ENCODE results near the gene TAAR9.
A peak's percentile ranks its signal among the peaks of the same experiment; 100 is the strongest.

Gene TAAR9

DNA sequence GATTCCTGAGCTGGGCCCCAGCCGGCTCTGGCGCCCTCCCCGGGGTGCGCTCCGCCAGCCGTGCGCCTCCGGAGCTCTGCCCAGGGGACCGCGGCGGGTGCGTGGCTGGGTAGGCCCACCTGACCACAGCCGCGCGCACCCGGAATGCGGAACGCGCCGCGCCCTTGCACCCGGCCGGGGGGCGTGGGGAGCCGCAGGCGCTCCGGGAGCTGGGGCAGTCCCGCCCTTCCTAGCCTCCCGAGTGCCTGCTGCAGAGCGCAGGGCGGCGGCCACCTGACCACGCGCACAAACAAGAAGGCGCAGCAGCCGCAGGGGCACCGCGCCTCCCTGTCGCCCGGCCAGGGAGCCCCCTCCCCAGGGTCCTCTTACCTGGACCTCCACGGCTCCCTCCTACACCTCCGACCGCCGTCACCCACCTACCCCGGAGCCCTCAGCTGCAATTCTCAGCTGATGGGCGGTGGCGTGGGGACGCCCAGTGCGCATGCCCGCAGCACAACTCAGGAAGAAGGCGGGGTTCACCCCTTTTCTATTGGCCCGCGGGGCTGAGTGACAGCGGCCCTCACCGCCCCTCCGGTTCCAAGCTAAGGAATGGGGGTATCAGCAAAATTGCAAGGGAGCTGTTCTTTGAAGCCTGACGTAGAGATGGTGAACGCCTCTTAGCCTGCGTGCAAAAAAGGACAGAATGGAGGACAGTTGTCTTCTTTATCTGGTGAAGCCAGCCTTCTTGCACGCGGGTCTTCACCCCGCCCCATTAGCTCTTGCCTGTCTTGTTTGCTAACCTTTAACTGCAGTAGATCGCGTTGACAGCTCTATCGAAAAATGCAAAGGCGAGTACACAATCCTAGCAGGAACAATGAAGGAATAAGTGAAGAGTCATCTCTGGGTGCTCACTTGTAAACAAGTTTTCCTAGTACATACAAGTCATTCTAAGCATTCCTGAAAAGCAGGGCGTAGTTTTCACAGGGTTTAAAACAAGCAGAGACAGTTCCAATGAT lies 25.1 kb upstream of the TAAR9 start, which contains the start of gene STX7:
Gene STX7 (minus strand): TSS at position 479 of the 995 bp plus-strand sequence. CDS start 9,586 bp downstream, outside the sequence.
- TF ChIP-seq, protein P1, sequence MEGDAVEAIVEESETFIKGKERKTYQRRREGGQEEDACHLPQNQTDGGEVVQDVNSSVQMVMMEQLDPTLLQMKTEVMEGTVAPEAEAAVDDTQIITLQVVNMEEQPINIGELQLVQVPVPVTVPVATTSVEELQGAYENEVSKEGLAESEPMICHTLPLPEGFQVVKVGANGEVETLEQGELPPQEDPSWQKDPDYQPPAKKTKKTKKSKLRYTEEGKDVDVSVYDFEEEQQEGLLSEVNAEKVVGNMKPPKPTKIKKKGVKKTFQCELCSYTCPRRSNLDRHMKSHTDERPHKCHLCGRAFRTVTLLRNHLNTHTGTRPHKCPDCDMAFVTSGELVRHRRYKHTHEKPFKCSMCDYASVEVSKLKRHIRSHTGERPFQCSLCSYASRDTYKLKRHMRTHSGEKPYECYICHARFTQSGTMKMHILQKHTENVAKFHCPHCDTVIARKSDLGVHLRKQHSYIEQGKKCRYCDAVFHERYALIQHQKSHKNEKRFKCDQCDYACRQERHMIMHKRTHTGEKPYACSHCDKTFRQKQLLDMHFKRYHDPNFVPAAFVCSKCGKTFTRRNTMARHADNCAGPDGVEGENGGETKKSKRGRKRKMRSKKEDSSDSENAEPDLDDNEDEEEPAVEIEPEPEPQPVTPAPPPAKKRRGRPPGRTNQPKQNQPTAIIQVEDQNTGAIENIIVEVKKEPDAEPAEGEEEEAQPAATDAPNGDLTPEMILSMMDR (IDR thresholded peaks at IDR 0.05; ENCODE audit: control insufficient read depth, insufficient read depth, low read depth, low read length, missing control alignments): no peak
- peak within 1 kb of the TSS; percentile 96 for H3K4me3 ChIP-seq (ENCODE audit: control insufficient read depth, low read depth, low read length)
- peak; percentile 21 for DNase-seq (ENCODE audit: low read depth)

GRCh38 chr6:132513831-132514545 lies 24.1 kb upstream of the TAAR9 start:
- TF ChIP-seq, protein P1 (IDR thresholded peaks at IDR 0.05; ENCODE audit: control insufficient read depth, insufficient read depth, low read depth, low read length, missing control alignments): no peak
- DNase-seq (ENCODE audit: low read depth): no peak
- no peak overlapping the region for H3K4me3 ChIP-seq (ENCODE audit: control insufficient read depth, low read depth, low read length)

DNA sequence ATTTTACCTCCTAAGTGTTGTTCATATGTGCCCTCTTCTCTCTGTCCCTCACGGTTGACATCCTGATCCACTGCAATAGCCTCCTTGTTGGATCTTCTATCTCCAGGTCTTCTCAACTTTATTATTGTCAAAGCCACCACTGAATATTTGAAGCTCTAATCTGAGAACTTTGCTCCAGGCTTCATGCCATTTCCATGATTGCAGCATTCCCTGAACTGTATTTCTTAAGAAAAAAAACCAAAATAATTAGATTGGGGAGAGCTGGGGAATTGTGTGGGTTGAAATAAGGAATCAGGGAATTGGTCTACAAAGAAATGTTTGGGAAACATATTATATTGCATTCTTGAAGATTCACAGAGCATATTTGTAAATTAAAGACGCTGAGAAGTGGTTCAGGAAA lies 22.7 kb upstream of the TAAR9 start:
- TF ChIP-seq, protein P1 (IDR thresholded peaks at IDR 0.05; ENCODE audit: control insufficient read depth, insufficient read depth, low read depth, low read length, missing control alignments): no peak
- DNase-seq (ENCODE audit: low read depth): no peak
- H3K4me3 ChIP-seq (ENCODE audit: control insufficient read depth, low read depth, low read length): no peak overlapping the region

DNA sequence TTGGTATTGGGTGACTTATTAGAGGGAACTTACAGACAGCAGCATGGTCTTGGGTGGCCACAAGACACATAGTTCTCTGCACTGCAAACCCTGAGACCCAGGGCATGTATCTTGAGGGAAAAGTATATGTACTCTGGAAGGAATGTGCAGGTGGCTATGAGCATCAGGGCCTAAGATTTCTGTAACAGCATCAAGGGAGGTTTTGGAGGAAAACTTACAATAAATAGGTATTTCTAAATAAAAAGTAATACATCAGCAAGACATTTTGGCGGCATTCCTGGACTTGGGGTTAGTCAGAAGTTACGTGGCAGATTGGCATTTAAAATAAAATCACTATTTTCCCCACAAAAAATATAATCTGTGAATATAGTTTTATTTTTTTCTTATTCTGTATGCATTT lies 17.1 kb upstream of the TAAR9 start:
- peak; percentile 23 for DNase-seq (ENCODE audit: low read depth)
- TF ChIP-seq, protein P1 (IDR thresholded peaks at IDR 0.05; ENCODE audit: control insufficient read depth, insufficient read depth, low read depth, low read length, missing control alignments): no peak
- H3K4me3 ChIP-seq (ENCODE audit: control insufficient read depth, low read depth, low read length): no peak overlapping the region

DNA sequence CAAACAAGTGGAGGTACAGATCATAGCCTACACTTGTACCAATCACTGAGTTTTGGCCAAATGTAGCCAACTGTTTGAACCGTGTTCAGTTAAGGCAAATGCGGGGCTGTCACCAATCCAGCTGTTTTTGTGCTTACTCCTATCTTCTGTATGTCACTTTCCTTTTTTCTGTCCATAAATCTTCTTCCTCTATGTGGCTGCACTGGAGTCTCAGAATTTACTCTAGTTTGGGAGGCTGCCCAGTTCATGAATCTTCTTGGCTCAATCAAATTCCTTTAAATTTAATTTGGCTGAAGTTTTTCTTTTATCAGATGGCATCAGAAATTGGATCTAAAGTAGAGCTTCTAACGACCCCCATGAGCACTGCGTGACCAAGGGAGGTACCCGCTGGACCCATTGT lies 13.4 kb upstream of the TAAR9 start:
- H3K4me3 ChIP-seq (ENCODE audit: control insufficient read depth, low read depth, low read length): no peak overlapping the region
- TF ChIP-seq, protein P1 (IDR thresholded peaks at IDR 0.05; ENCODE audit: control insufficient read depth, insufficient read depth, low read depth, low read length, missing control alignments): no peak
- no peak for DNase-seq (ENCODE audit: low read depth)

DNA sequence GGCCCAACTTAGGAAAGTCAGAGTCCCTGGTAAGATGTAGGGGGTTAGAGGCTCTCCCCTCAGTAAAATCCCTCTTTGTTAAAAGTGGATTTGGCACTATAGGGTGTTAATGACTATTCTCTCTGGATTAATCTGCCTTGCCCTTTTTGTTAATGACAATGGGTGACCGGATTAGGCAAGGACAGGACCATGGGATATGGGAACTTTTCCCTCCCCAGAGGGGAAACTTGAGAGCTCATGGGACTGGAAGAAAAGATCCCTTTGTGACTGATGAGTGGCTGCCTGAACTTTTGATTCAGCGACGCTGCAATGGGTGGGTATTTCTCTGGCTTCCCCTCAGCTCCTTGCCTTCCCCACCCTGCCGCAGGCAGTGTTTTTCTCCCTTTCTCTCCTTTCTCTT lies 12.2 kb upstream of the TAAR9 start:
- DNase-seq (ENCODE audit: low read depth): no peak
- H3K4me3 ChIP-seq (ENCODE audit: control insufficient read depth, low read depth, low read length): no peak overlapping the region
- TF ChIP-seq, protein P1 (IDR thresholded peaks at IDR 0.05; ENCODE audit: control insufficient read depth, insufficient read depth, low read depth, low read length, missing control alignments): no peak

Measured in AG09309 (cell line).